ENCODE results near the gene VN1R5. TPM values are rescaled to one million over a fixed set of nuclear protein-coding genes. Genes with fewer than 3 reads are reported as not detected.

Gene VN1R5
- total and polyA plus RNA-seq, 9 donors, result not detected

- DNase-seq, result no peak
- intact Hi-C loops (cut with DNase I), result no loop called here
- WGBS, 3 donors, result 90% methylated on average over 12 of the region's 12 CpGs
These were observed 12.2 kb upstream of the VN1R5 start for GRCh38 chr1:247243524-247244137.

GRCh38 chr1:247246325-247247115 is 9.4 kb upstream of the VN1R5 start:
- H3K36me3 ChIP-seq, result no peaks in the 10 kb centered on the region
- TF ChIP-seq CTCF (IDR thresholded peaks at IDR 0.05) (no peak), EP300 (IDR thresholded peaks at IDR 0.05) (no peak), POLR2A (IDR thresholded peaks at IDR 0.05) (no peak)
- H3K27ac ChIP-seq, result no peak overlapping the region
- no peak overlapping the region for H3K4me3 ChIP-seq
- intact Hi-C loops (cut with DNase I), result no loop called here
- H3K27me3 ChIP-seq, result no peaks in the 10 kb centered on the region
- DNase-seq, result no peak
- H3K4me1 ChIP-seq (ENCODE audit: insufficient read depth), result no peaks in the 10 kb centered on the region
- H3K9me3 ChIP-seq, result no peaks in the 10 kb centered on the region

More at GRCh38 chr1:247243524-247244137, 12.2 kb upstream of the VN1R5 start:
- Histone ChIP-seq H3K4me3 (no peak overlapping the region), H3K9me3 (no peaks in the 10 kb centered on the region), H3K27ac (no peak overlapping the region), H3K27me3 (no peaks in the 10 kb centered on the region), H3K4me1 (ENCODE audit: insufficient read depth) (no peaks in the 10 kb centered on the region), H3K36me3 (no peaks in the 10 kb centered on the region)
- TF ChIP-seq CTCF (IDR thresholded peaks at IDR 0.05) (no peak), POLR2A (IDR thresholded peaks at IDR 0.05) (no peak), EP300 (IDR thresholded peaks at IDR 0.05) (no peak)

GRCh38 chr1:247247568-247247967 is 8.3 kb upstream of the VN1R5 start:
- TF ChIP-seq POLR2A (IDR thresholded peaks at IDR 0.05) (no peak), EP300 (IDR thresholded peaks at IDR 0.05) (no peak), CTCF (IDR thresholded peaks at IDR 0.05) (no peak)
- 96 to 97% (median 96%) methylated on average over 1 of the region's 1 CpG for WGBS, 3 donors
- Histone ChIP-seq H3K27me3 (no peaks in the 10 kb centered on the region), H3K36me3 (no peaks in the 10 kb centered on the region), H3K9me3 (no peaks in the 10 kb centered on the region), H3K4me1 (ENCODE audit: insufficient read depth) (no peaks in the 10 kb centered on the region), H3K4me3 (no peak overlapping the region), H3K27ac (no peak overlapping the region)
- DNase-seq, result no peak
- intact Hi-C loops (cut with DNase I), result no loop called here

- no peak overlapping the region for H3K4me3 ChIP-seq
- TF ChIP-seq CTCF (IDR thresholded peaks at IDR 0.05), result no peak
- no peak for TF ChIP-seq POLR2A (IDR thresholded peaks at IDR 0.05)
- TF ChIP-seq EP300 (IDR thresholded peaks at IDR 0.05), result no peak
- H3K27me3 ChIP-seq, result no peaks in the 10 kb centered on the region
- DNase-seq, result no peak
- H3K4me1 ChIP-seq (ENCODE audit: insufficient read depth), result no peaks in the 10 kb centered on the region
- intact Hi-C loops (cut with DNase I), result no loop called here
- no peak overlapping the region for H3K27ac ChIP-seq
- no peaks in the 10 kb centered on the region for H3K9me3 ChIP-seq
- 58 to 76% (median 68%) methylated on average over 5 of the region's 5 CpGs for WGBS, 3 donors
- H3K36me3 ChIP-seq, result no peaks in the 10 kb centered on the region
These were observed 10.2 kb downstream of the VN1R5 start for GRCh38 chr1:247266053-247266452.
